Karpas-422 (cell line): Measurements from ENCODE around the gene FGF5. TPM values are rescaled to one million over a fixed set of nuclear protein-coding genes. Genes with fewer than 3 reads are reported as not detected.

ENCODE experiments used
- DNase-seq: peaks from one replicate; pipeline ENCODE4 v3.0.0-alpha.2; 2015
- H2AFZ ChIP-seq: fragments of 200-600 bp; sonication (generic); 2 replicates; pipeline ENCODE4 v1.6.1; 2014; ENCODE audit warnings: antibody characterized with exemption, low read length, mixed read lengths
- H3K27ac ChIP-seq: fragments of 200-600 bp; sonication (generic); 2 replicates; pipeline ENCODE4 v1.5.1; 2014; ENCODE audit warnings: mild to moderate bottlenecking, low read length, moderate library complexity
- H3K27me3 ChIP-seq: fragments of 200-600 bp; sonication (generic); 2 replicates; pipeline ENCODE4 v1.6.1; 2014; ENCODE audit warnings: low read length, mixed read lengths
- H3K36me3 ChIP-seq: fragments of 200-600 bp; sonication (generic); 2 replicates; pipeline ENCODE4 v1.6.1; 2014; ENCODE audit warnings: low read length, mixed read lengths; ENCODE audit not compliant: insufficient read depth
- H3K4me1 ChIP-seq: fragments of 200-600 bp; sonication (generic); 2 replicates; pipeline ENCODE4 v1.6.1; 2014; ENCODE audit warnings: mild to moderate bottlenecking, low read length, mixed read lengths
- H3K4me2 ChIP-seq: fragments of 200-600 bp; sonication (generic); 2 replicates; pipeline ENCODE4 v1.6.1; 2014; ENCODE audit warnings: low read length, low read depth, mild to moderate bottlenecking; ENCODE audit not compliant: poor library complexity, severe bottlenecking
- H3K4me3 ChIP-seq: fragments of 200-600 bp; sonication (generic); 2 replicates; pipeline ENCODE4 v1.5.1; 2014; ENCODE audit warnings: mild to moderate bottlenecking, antibody characterized with exemption, low read length, mixed read lengths
- H3K79me2 ChIP-seq: fragments of 200-600 bp; sonication (generic); 2 replicates; pipeline ENCODE4 v1.6.1; 2014; ENCODE audit warnings: mild to moderate bottlenecking, low read length, mixed read lengths
- H3K9ac ChIP-seq: fragments of 200-600 bp; sonication (generic); 2 replicates; pipeline ENCODE4 v1.6.0; 2014; ENCODE audit warnings: low read length
- H3K9me2 ChIP-seq: fragments of 200-600 bp; sonication (generic), shearing (Covaris generic); replicated peaks from 2 replicates; pipeline ENCODE4 v1.6.0; 2014; ENCODE audit warnings: mild to moderate bottlenecking, low read length, moderate library complexity; ENCODE audit not compliant: insufficient read depth
- H3K9me3 ChIP-seq: fragments of 300-700, 200-600 bp; sonication (generic); 2 replicates; pipeline ENCODE4 v1.6.1; 2014; ENCODE audit warnings: low read length, mixed read lengths
- H4K20me1 ChIP-seq: fragments of 200-600 bp; sonication (generic); 2 replicates; pipeline ENCODE4 v1.6.1; 2014; ENCODE audit warnings: mild to moderate bottlenecking, antibody characterized with exemption, low read length, low read depth; ENCODE audit not compliant: insufficient read depth
- total RNA-seq: library from RNA; depleted of rRNA; stranded (reverse); fragments of >200 nt; shearing (Covaris generic); gene quantifications from 2 replicates; pipeline ENCODE4 v1.2.3, GENCODE V29; 2014; ENCODE audit warnings: low replicate concordance; rRNA removed

The FGF5 gene
- total RNA-seq, 1 experiment from 2014 or later = not detected

DNA sequence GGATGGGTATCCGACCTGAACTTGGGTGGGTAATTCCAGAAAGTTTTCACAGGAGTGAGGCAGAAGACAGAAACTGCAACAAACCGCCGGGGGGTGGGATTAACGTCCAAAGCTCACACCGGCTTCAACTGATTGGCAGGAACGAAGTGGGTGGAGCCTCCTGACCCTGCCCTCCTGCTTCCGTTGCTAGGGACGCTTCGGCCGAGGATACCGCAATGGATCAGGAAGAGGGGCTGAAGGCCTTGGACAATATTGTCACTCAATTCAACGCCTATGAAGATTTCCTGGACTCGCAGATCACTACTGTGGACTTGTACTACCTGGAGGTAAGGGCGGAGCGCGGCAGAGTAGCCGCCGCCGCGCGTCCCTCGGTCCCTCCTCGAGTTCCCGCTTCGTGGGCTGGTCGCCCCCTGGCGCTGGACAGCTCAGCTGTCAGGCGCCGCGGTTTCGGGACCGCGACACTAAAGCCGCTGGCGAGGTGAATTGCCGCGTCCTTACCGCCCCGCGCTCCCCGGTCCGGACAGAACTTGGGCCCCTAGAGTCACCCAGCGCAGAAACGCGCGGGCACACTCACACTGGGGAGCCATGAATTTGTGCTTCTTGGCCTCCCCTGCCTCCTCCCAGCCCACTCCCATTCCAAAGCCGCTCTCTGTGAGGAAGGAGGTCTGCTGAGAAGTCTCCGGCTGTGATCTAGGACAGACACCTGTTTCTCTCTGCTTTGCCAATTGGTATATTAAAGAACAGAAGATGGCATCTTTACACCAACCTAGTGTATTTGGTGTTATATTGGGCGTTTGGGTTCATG, 69.3 kb downstream of the FGF5 start, which contains the start of gene CFAP299:
Gene CFAP299 (plus strand): TSS at position 177 of the 805 bp plus-strand sequence.
- peak; percentile 77 for DNase-seq
- H3K4me3 ChIP-seq = peak within 1 kb of the TSS; percentile 59
- H2AFZ ChIP-seq = peak within 1 kb of the TSS; percentile 49
- H3K27me3 ChIP-seq = no peaks in the 10 kb centered on the region
- no peaks in the 10 kb centered on the region for H3K79me2 ChIP-seq
- no peaks in the 10 kb centered on the region for H4K20me1 ChIP-seq
- H3K27ac ChIP-seq = no peak within 1 kb of the TSS
- no peaks in the 10 kb centered on the region for H3K9me3 ChIP-seq
- no peaks in the 10 kb centered on the region for H3K36me3 ChIP-seq
- no peaks in the 10 kb centered on the region for H3K9me2 ChIP-seq
- H3K4me2 ChIP-seq = peak within 1 kb of the TSS; percentile 56
- peaks cover 6% of the 10 kb centered on the region for H3K4me1 ChIP-seq
- peak within 1 kb of the TSS; percentile 37; the same call in 1 of the 2 replicates for H3K9ac ChIP-seq

DNA sequence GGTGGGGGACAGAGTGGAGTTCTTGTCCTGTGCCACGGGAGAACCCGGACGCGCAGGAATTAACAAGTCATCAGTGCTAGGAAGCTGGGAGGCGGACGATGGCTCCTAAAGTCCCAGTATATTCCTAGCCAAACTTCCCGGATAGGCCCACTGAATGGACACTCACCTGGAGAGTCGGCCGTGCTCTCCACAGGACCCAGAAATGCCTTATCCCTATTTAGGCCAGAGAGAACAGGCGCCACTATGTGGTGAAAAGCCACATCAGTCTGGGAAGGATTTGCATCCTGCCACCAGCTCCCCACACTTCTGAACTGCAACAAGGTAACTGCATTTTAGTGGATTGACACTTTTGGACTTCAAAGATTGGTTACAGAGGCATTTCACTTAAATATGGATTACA, 70.1 kb downstream of the FGF5 start:
- no peaks in the 10 kb centered on the region for H3K79me2 ChIP-seq
- H3K9ac ChIP-seq = no peak overlapping the region
- H3K27ac ChIP-seq = no peak overlapping the region
- no peak overlapping the region for H3K4me2 ChIP-seq
- H3K9me2 ChIP-seq = no peaks in the 10 kb centered on the region
- H4K20me1 ChIP-seq = no peaks in the 10 kb centered on the region
- no peaks in the 10 kb centered on the region for H3K9me3 ChIP-seq
- H3K36me3 ChIP-seq = no peaks in the 10 kb centered on the region
- H3K4me3 ChIP-seq = no peak overlapping the region
- peaks cover 6% of the 10 kb centered on the region for H3K4me1 ChIP-seq
- DNase-seq = peak; percentile 39
- H2AFZ ChIP-seq = no peak overlapping the region
- H3K27me3 ChIP-seq = no peaks in the 10 kb centered on the region

DNA sequence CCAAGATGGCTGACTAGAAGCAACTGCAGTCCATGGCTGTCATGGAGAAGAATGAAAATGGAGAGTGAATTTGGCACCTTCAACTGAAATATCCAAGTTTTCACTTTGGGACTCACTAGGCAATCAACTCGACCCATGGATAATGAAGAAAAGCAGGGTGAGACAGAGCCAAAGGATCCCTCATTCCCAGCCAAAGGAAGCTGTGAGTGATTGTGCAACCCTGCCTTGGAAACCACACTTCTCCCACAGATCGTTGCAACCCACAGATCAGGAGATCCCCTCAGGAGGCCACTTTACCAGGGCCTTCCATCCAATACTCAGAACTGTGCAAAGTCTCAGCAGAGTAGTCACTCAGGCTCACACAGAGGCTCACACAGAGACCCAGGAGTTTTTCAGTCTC, 73.6 kb downstream of the FGF5 start:
- Histone ChIP-seq H3K79me2 (no peaks in the 10 kb centered on the region), H3K9me3 (no peaks in the 10 kb centered on the region), H2AFZ (no peak overlapping the region), H3K4me3 (no peak overlapping the region), H3K9ac (no peak overlapping the region), H3K4me1 (peaks cover 6% of the 10 kb centered on the region), H3K27ac (no peak overlapping the region), H3K27me3 (no peaks in the 10 kb centered on the region), H3K36me3 (no peaks in the 10 kb centered on the region), H4K20me1 (no peaks in the 10 kb centered on the region), H3K9me2 (no peaks in the 10 kb centered on the region), H3K4me2 (no peak overlapping the region)
- no peak for DNase-seq

Other genes with a start within 250 kb of the FGF5 start
- not detected in 2 replicates for gene ANTXR2, start 193.4 kb upstream of the FGF5 start, total RNA-seq
- gene PRDM8, start 69.2 kb upstream of the FGF5 start, total RNA-seq = not detected in 2 replicates
- gene CFAP299, start 69.1 kb downstream of the FGF5 start, total RNA-seq = not detected in 2 replicates